SK-N-SH treated with all-trans-retinoic acid at 6 μM for 48 hours (cell line): ENCODE data around the gene LIPH.

ENCODE experiments used
- CSDC2 ChIP-seq: fragments of 250-450 bp; sonication (Bioruptor Pico); IDR thresholded peaks from 2 replicates; pipeline ENCODE4 v1.5.0; 2020; ENCODE audit warnings: mild to moderate bottlenecking, moderate library complexity
- PPARA ChIP-seq: fragments of 250-450 bp; sonication (Bioruptor Pico); IDR thresholded peaks from 2 replicates; pipeline ENCODE4 v1.5.0; 2020; ENCODE audit warnings: mild to moderate bottlenecking, borderline replicate concordance
- SNAI2 ChIP-seq: fragments of 250-450 bp; sonication (Bioruptor Pico); IDR thresholded peaks from 2 replicates; pipeline ENCODE4 v1.5.0; 2020; ENCODE audit warnings: mild to moderate bottlenecking, moderate library complexity
- ZFP30 ChIP-seq: fragments of 450-650 bp; formaldehyde crosslinking; IDR thresholded peaks from 2 replicates; pipeline ENCODE4 v1.5.0; 2022; ENCODE audit warnings: mild to moderate bottlenecking, moderate library complexity
- TF ChIP-seq, protein P1 (sequence below): fragments of 250-450 bp; sonication (Bioruptor Pico); IDR thresholded peaks from 2 replicates; pipeline ENCODE4 v1.8.0; 2020; ENCODE audit warnings: mild to moderate bottlenecking, moderate library complexity, borderline replicate concordance
- TF ChIP-seq, protein P2 (sequence below): fragments of 250-450 bp; sonication (Bioruptor Pico); IDR thresholded peaks from 2 replicates; pipeline ENCODE4 v1.5.1; 2020; ENCODE audit warnings: low read depth, mild to moderate bottlenecking, moderate library complexity
- TF ChIP-seq, protein P3 (sequence below): fragments of 250-450 bp; sonication (Bioruptor Pico); IDR thresholded peaks from 2 replicates; pipeline ENCODE4 v1.5.0; 2020; ENCODE audit warnings: mild to moderate bottlenecking, moderate library complexity

DNA sequence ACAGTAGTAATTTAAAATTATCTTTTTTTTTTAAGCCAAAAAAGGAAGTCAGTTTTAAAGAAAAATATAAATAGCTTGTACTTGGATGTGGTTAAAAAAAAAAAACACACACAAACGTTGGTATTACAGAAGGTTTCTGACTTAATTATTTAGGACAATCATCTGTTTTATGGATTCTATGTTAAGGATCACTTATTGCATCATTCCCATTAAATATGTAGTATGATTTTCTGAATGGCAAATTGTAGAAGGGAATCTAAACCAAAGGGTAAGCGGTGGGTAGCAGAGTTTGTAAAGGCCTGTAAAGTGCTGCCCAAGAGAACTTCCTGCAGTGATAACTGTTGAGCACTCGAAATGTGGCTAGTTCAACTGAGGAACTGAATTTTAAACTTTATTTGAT lies 41.7 kb upstream of the LIPH start:
- TF ChIP-seq CSDC2 (CRISPR knock-in tag) (no peak), SNAI2 (CRISPR knock-in tag) (no peak), ZFP30 (CRISPR knock-in tag) (no peak), PPARA (CRISPR knock-in tag) (no peak)
- TF ChIP-seq, protein P1, sequence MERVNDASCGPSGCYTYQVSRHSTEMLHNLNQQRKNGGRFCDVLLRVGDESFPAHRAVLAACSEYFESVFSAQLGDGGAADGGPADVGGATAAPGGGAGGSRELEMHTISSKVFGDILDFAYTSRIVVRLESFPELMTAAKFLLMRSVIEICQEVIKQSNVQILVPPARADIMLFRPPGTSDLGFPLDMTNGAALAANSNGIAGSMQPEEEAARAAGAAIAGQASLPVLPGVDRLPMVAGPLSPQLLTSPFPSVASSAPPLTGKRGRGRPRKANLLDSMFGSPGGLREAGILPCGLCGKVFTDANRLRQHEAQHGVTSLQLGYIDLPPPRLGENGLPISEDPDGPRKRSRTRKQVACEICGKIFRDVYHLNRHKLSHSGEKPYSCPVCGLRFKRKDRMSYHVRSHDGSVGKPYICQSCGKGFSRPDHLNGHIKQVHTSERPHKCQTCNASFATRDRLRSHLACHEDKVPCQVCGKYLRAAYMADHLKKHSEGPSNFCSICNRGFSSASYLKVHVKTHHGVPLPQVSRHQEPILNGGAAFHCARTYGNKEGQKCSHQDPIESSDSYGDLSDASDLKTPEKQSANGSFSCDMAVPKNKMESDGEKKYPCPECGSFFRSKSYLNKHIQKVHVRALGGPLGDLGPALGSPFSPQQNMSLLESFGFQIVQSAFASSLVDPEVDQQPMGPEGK (CRISPR knock-in tag): no peak
- TF ChIP-seq, protein P2, sequence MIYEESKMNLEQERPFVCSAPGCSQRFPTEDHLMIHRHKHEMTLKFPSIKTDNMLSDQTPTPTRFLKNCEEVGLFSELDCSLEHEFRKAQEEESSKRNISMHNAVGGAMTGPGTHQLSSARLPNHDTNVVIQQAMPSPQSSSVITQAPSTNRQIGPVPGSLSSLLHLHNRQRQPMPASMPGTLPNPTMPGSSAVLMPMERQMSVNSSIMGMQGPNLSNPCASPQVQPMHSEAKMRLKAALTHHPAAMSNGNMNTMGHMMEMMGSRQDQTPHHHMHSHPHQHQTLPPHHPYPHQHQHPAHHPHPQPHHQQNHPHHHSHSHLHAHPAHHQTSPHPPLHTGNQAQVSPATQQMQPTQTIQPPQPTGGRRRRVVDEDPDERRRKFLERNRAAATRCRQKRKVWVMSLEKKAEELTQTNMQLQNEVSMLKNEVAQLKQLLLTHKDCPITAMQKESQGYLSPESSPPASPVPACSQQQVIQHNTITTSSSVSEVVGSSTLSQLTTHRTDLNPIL (CRISPR knock-in tag): no peak
- TF ChIP-seq, protein P3, sequence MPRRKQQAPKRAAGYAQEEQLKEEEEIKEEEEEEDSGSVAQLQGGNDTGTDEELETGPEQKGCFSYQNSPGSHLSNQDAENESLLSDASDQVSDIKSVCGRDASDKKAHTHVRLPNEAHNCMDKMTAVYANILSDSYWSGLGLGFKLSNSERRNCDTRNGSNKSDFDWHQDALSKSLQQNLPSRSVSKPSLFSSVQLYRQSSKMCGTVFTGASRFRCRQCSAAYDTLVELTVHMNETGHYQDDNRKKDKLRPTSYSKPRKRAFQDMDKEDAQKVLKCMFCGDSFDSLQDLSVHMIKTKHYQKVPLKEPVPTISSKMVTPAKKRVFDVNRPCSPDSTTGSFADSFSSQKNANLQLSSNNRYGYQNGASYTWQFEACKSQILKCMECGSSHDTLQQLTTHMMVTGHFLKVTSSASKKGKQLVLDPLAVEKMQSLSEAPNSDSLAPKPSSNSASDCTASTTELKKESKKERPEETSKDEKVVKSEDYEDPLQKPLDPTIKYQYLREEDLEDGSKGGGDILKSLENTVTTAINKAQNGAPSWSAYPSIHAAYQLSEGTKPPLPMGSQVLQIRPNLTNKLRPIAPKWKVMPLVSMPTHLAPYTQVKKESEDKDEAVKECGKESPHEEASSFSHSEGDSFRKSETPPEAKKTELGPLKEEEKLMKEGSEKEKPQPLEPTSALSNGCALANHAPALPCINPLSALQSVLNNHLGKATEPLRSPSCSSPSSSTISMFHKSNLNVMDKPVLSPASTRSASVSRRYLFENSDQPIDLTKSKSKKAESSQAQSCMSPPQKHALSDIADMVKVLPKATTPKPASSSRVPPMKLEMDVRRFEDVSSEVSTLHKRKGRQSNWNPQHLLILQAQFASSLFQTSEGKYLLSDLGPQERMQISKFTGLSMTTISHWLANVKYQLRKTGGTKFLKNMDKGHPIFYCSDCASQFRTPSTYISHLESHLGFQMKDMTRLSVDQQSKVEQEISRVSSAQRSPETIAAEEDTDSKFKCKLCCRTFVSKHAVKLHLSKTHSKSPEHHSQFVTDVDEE (CRISPR knock-in tag): no peak
